Right forelimb (tissue), 1 donor: ENCODE results near the gene SATB2.

ENCODE experiments used
- DNase-seq: peaks from one replicate; pipeline ENCODE4 v3.0.0-alpha.2; 2018

SATB2 gene

DNA sequence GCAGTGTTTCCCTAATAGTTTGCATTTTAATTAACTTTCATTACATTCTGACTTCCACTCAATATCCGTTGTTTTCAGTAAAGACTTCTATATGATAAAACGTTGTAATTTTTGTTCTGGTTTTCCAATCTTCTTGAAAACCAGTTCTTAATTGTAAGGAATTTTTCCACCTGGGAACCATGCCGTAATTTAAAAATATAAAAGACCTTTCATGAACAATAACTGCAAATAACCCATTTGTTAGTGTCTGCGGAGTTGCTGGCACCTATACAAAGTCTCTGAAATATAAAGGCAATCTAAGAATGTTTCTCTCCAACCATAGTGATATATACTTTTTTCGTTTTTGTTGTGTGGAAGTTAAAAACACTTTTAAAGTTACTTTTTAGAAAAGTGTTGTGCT is 7.7 kb upstream of the SATB2 start:
- DNase-seq, result no peak

DNA sequence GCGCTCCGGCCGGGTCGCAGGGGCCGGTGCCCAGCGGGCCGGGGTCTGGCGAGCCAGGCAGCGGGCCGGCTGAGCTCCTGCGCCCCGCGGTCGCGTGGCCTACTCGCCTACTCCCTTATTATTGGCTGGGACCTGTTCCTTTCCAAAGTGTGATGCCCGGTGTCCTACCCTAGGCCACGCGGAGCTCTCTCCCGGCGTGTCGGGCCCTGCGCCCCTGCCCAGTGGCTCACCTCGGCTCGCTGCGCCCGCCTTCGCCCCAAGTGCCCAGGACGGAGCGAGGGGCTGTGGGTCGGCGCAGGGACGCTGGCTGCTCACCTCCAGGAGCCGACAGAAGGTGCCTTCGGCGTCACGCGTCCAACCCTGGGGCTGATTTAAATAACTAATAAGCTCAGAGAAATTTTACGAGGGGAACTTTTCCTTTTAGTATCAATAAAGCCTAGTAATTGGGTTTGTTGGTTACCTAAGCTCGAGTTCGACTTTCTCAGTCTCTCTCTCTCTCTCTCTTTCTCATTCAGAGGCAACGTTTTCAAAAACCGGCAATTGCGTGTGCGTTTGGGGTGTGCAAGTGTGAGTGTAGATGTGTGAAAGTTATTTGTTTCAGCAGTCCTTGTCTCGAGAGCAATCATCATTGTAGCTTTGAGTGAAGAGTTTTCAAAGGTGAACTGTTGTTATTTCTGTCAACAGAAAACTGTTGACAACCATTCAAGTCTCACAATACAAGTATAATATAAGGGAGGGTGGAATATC is 7.0 kb upstream of the SATB2 start:
- DNase-seq, result no peak

DNA sequence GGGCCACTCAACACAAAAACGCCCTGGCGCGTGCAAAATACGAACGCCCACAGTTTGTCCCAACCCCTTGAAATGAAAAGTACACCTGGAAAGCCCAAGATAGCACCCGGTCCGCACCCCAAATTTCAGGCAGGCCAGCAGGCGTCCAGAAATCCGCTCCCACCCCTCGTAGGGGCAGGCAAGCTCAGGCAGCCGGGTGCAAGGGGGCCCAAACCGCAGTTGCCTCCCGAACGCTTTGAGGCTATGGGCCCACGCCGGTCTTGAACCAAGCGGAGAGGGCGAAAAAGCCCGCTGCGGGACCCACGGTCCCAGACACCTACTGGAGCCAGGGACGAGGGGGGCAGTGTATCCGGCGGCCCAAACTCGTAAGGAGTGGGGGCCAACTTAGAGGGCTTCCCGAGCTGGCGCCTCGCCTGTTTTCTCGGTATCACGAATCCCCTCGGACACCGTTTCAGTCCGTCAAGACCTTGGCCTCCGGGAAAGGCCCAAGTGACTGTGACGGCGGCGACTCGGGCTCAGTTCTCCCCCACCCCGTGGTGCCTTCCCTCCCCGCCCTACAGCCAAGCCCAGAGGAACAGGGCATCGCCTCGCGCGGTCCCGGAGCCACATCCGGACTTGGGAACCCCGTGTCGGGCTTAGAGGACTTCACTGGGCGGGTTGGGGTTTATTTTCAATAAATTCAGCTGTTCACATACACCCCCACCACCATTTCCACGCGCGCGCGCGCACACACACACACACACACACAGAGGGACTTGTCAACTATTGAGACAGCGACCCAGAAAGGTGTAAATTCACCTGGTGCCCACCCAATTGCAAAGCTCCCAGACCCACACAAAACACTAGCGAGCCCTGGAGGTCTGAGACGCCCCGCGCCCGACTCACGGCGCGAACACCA is 6.2 kb upstream of the SATB2 start:
- peak; percentile 61 for DNase-seq

DNA sequence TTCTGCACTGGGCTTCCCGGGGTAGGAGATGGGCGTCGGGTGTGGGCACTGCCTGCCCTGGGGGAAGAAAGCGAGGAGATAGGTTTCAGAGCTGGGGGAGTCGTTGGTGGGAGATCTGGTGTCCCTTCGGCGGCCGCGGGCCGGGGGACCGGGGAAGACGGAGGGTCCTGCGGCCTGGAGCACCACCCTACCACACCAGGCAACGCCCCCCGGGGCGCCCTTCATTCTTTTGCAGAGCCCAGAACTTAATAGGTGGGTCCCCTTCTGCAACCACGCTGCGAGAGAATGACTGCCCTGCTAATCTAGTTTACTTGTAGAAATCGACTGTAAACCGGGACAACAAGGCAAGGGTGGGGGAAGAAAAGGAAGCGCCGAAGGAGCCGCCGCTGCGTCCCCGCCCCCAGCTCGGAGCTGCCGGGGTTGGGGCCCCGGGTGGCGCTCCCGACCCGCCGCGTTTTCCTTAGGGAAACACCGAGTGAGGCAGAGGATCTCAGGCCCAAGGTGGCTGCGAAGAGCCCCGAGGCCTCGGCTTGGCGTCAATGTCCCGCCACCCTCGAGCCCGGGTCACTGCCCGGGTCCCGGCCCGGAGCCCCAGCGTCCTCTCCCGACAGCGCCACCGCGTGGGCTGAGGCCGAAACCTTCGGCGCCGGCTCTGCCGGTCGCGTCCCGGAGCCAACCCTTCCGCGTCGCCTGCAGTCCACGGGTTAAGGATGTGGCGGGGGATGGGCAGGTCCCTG is 5.4 kb upstream of the SATB2 start:
- peak; percentile 86 for DNase-seq

DNA sequence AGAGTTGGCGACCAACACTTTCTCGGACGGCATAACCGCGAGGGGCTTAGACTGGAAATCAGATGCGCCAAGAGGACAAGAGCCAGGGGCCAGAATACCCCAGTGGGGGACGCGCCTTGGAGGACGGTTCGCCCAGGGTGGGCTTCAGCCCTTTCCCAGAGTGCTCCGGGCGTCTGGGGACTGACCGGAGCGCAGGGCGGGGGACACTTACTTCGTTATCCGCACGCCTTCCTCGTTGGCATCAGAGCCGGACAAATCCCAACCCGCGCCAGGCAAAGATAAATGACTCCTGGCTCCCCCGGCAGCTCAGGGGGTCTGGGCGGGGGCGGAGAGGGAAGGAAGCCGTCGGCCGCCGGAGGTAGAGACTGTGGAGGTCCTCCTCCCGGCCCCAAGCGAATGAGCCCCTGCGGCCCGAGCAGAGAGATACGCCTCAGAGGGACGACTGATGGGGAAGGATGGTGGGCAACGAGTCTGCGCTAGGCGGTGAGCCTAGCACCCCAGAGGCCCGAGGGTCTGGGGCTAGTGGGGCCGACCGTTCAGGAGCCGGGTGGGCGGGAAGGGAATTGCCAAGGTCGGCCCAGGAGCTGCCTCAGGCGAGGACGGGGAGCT is 4.7 kb upstream of the SATB2 start:
- DNase-seq, result peak; percentile 58

DNA sequence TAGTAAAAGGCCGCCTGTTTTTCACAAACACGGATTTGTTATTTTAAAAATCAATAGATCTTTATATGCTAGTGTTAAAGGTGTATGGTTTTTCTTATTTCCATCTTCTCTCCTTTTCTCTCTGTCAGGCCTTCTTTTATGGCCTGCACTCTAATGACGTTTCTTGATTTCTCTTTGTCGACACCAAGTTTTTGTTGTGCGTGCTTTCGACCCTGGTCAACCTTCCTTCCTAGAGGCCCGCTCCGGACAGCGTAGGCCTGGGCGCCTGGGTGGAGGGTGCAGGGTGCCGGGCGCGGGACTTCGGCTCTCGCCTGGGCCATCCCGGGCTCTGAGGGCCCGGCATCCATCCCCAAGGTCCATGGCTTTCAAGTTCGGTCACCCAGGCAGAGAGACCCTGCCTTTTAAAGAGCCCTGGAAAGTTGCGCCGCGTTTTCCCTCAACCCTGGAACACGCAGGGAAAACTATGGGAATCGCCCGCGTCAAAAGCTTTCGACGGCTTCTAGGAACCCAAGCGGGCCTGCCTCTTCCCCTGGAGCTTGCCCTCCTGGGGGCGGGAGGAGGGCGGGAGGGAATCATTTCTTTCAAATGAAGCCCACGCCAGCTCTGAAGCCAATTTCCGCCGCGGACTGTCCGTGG is 4.1 kb upstream of the SATB2 start:
- DNase-seq, result no peak

DNA sequence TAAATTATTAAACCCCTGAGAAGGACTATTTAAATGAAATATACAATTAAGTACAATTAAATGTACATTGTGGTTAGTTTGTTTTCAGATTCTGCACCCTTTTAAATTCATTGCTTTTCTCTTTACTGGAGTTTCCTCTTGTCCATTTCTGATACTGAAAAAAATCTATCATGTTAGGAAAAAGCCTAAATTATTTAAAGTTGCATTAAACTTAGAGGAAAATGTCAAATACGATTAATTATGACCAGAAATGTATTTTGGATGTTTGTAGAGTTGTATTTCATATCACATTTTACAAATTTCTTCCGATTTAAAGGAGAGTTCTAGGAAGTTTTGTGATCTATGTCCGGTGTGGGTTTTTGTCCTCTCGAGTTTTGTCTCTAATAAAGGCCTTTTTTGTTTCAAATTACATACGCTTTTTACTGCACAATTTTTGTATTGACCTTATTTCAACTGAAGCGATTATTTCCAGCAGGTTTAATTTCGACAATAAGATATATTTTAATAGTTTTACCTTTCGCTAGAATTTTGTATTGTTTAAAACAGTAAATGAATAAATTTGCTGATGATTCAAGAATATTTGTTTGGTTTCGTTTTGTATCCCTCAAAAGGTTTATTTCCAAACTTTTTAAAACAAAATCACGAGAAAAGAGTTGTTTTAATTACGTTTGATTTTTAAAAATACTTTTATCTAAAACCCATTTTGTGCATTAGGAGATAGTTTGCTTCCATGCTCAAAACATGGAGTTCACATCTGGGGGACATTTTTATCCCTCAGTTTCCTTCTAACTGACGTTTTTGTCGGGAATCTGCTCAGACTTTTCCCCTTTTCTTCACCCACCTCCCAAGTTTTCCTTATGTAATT is 3.3 kb upstream of the SATB2 start:
- no peak for DNase-seq

DNA sequence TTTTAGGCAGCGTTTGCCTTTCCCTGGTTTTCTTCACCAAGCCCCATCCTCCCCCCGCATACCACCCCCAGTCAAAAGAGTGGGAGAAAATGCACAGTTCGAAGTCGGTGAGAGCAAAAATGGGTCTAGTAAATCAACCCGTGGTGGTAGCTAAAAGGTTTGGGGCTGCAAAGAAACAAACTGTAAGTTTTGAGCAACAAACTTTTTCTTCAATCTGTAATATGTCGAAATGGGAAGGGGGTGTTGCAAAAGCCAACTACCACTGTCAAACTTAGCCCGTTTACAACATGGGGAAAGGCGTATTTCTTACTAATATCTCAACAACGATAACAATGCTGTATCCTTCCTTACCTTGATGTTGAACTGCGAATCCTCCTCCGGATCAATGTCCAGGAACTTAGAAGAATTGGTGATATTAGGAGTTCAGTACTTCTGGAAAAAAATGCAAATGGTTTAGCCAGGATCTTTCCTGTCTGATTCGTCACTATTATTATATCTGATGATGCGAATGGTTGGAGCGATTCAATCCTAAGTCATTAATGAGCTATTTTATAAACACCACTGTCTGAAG is 2.4 kb upstream of the SATB2 start:
- no peak for DNase-seq

DNA sequence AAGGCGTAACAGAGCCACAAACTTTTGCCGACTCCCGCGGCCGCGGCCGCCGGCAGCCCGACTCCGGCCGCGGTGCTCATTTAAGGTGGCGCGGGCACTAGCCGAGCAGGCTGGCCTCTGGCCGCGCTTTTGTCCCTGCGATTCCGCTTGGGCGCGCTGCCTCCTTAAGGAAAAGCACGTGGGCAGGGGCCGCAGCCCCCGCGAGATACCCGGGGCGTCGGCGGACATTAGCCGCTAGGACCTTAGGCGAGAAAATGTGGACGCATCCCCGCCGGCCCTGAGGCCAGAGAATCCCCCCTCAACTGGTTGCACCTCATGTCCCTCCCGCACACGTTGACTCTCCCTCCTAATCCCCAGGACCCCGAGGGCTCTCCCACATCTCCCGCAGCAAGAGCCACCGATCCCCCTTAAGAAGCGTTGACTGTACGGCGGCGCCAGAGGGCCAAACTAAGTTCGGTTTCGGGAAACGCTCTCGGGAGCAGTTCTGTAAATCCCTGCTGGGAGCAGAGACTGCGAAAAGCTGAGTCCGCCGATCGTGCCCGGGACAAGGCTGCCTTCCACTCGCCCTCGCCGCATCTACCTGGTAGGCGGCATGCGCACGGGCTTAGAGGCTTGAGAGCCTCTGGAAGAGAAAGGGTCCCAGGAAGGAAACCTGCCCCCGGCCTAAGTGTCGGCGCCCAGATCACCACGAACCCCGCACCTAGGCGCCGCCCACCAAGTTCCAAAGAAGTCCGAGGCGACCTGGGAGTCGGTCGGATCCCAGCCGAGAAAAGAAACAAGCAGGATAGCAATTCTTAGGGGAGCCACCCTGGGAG is 1.8 kb upstream of the SATB2 start:
- DNase-seq, result peak; percentile 94

DNA sequence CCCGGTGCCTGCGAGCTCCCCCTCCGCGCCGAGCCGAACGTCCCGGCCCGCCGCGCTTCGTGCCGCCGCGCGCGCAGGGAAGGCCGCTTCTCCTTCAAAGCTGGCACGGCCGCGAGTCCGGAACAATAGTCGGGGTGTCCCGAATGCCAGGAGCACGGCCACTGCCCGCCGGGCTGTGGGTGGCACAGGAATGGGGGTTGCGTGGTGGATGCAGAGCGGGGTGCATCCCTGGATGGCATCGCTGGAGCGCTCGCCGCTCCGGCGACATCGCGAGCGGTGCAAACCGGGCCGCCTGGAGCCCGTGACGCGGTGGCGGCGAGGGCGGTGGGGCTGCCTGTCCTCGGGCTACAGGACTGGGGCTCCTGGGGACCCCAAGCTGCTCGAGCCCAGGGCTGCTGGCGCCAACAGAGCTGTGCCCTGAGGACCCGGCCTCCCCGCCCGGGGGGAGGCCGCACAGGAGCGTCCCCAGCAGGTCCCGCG is 1.1 kb upstream of the SATB2 start:
- no peak for DNase-seq

DNA sequence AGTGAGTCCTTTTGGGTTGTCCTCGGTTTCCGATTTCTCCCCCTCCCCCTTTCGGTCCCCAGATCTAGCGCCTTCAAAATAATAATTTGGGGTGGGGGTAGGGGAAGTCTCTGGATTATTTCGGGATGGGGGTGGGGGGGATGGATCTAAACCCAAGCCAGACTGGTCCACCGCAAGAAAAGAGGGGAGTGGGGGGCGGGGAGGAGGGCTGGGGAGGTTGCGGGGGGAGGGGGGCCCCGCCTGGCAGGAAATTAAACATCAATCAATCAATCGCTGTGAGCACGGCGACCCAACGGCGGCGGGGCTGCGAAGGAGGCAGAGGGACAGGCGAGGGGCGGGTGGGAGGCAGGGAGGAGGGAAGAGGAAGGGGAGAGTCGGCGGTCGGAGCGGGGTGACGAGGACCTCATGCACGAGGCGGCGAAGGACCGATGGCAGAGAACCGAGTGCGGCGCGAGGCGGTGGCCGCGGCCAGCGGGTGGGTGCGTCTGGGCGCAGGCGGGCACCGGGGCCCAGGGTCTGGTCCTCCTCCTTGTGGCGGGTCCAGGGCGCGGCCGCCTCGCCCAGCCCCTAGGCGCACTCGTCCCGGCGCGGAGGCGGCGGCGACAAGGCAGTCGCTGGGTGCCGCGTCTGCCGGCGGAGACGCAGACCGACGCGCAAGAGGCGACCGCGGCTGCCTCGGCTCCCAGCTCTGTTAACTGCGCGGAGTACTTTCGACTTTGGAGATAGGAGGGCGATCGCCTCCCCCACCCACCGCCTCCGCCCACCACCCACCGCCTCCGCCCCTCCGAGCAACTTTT is 468 bp upstream of the SATB2 start:
- DNase-seq, result peak; percentile 73

DNA sequence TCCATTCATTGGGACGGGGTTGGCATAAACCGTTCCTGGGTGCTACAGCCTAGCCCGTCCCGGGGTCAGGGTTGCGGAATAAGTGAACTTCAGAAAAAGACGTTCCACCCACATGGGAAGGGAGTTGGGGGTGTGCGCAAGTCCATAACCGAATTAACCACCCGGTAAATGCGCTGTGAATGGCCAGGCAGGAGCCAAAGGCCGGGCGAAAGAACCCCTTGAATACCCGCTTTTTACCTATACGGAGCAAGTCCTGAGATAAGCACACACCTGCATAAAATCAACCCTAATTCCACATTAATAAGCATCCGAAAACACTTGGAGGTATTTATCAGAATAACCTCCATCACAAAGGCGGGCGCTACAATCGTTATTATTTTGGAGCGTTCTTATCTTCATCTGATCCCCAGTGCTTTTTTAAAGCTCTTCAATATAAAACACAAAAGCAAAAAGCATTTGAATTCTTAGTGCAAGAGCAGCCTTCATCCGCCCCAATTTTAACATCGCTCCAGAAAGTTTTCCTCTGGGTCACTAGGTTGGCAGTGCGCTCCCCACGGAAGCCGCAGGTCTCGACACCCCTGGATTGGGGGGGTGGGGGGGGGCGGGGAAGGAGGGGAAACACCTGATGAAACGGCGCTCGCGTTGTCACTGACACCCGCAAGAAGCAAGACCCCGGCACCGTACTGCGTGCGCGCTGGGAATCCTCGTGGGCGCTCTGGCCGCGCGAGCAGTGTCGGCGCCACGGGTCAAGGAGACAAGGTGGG is 1.2 kb downstream of the SATB2 start:
- DNase-seq, result no peak

DNA sequence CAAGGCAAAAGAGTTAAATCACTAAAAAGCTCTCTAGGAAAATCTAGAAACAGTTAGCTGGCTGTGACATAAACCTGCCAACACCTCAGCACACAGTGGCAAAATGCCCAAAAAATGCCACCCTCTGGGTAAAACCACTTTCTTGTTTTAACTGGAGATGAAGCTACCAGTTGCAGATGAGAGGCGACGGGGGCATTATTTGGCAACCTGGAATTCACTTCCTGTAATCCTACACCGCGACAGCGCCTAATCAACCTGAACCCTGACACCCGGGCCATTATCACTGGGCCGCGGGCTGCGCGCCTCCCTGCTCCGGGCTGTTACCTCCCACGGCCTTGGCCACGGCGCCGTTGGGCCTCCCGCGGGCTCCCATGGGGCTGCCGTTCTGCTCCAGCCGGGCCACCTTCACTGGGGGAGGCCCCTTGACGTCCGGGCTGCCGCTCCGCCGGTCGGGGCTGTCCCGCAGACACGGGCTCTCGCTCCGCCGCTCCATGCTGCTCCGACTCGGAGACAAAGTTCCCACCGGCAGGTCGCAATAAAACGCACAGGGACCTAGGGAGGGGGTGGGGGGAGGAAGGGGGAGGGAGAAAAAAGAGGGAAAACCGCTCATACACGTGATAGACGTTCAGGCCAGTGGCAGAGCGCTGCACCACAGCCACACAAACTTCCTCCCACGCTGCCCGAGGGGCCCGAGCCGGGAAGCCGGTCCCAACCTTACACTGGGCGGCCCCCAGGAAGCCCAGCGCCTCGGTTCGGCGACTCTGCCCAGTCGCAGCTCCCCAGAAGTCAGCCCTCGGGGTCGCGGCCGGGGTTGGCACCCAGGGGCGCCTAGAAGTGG is 2.0 kb downstream of the SATB2 start:
- DNase-seq, result peak; percentile 63

DNA sequence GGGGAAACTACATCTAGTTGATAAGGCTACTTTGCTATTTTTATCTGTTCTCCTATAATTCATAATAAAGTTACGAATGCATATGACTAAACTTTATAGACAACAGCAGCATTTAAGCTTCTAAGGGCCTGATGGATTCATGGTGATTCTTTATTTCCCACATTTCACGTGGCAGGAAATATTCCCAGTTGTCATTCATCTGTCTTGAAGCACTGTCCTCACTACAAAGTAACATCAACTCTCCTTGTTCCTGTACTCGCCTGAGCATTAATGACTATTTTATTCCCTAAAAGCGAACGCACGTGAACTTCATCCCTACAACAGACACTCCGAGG is 2.6 kb downstream of the SATB2 start:
- DNase-seq, result no peak

DNA sequence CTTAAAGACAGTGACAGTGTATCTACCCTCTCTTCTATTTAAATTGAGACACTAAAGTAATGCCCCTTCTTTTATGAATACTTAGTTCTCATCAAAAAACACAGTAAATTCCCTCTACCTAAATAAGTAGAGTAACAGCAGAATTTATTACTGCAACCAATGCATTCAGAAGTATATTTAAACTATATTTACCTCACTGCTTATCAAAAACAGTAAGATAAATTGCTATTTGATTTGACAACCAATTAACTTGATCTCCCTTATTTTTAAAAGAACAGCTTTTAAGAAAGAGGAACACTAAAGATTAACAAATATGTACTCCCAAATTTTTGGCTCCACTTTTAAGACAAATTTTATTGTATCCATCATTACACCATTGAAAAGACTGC is 4.8 kb downstream of the SATB2 start:
- DNase-seq, result no peak

DNA sequence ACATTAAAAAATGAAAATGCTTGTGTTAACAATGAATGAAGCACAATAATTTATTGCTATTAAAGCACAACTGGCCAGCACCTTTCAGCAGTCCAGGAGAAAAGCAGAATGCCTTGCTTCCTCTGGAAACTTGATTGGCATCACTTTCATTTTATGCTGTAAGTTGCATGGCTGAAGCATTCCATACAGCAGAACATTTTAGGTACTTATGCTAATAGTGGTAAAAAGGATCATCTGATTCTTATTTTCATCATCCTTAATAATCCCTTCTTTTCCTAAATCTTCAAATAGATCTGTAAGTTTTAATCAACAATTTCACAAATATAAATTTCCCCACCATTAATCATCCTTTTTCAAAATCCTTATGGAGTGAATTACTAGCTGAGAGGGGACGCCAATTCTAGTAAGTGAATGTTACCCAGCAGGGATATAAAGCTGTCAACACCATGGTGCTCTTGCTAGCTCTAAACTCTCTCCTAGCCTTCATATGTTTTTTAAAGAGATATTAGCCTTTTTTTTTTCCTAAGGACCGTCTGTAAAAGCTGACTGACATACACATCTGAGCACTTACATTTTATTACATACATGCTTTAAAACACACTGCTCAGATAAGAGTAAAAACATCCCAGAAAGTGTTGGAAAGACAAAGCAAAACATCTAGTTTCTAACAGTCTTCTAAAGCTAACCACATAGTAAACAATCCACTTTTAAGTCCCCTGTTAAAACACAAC is 5.3 kb downstream of the SATB2 start:
- no peak for DNase-seq

DNA sequence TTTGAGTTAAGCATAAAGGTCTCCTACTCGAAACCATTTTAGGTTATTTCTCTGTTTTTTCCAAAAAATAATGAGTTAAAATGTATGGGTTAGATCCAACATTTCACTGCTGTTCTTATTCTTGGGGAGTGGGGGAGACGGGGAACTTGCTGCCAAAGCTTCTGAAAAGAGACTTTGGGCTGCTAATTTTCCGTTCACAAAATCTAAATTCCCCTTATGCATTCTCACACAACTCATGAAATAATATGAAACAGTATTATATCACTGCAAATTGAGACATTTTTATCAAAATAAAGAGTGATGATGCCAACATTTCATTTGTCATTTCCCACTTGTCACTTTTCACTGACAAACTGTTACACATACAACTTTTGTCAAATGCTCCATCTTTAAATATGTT is 7.8 kb downstream of the SATB2 start:
- no peak for DNase-seq
